ENCODE results near the gene CNKSR3.

CNKSR3 gene

DNA sequence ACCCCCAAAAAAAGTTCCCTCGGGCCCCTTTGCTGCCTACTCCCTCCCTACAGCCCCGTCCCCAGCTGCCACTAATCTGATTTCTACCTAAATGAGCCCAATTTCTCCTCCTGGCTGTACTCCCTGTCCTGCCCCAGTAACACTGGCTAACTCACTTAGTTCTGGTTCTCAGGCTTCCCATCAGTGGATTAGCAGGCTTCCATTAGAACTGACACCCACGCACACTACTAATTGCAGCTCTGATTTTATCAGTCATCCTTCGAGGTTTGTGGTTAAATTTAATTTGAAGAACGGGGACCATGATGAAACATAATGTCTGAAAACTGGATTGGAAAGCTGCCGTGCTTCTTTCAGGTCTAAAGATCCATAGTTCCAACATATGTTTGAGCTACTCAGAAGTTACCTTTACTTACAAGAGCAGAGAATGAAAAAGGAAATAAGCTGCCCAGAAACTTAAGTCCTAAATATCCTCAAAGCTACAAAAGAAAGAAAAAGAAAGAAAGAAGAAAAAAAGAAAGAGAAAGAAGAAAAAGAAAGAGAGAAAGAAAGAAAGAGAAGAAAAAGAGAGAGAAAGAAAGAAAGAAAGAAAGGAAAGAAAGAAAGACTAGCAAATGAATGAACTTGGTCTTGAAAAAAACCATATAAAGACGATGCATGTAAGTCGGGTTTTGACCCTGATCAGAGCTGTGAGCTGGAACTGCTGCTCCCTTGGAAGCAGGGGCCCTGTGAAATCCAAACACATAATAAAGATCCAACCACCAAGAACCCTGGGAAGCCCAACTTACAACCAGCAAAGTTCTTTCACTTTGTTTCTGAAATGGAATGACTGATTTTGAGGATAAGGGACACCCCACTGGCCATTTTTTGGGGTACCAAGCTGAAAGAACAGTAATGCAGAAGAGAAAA lies 51.7 kb downstream of the CNKSR3 start:
- Histone ChIP-seq H3K9me3 (ENCODE audit: control insufficient read depth, low read length) (no peaks in the 10 kb centered on the region), H3K27me3 (replicated peaks; ENCODE audit: control insufficient read depth, insufficient read depth, low read length, poor library complexity, severe bottlenecking) (no peaks in the 10 kb centered on the region), H3K4me3 (ENCODE audit: insufficient read depth, low read depth, low read length, poor library complexity, severe bottlenecking) (no peak overlapping the region), H3K27ac (ENCODE audit: insufficient read depth, low read length, poor library complexity, severe bottlenecking) (no peak overlapping the region), H3K4me1 (ENCODE audit: control insufficient read depth, insufficient read depth, low read length, poor library complexity, severe bottlenecking) (no peaks in the 10 kb centered on the region), H3K36me3 (ENCODE audit: control insufficient read depth, insufficient read depth, low read length) (no peaks in the 10 kb centered on the region)
- no peak for DNase-seq

DNA sequence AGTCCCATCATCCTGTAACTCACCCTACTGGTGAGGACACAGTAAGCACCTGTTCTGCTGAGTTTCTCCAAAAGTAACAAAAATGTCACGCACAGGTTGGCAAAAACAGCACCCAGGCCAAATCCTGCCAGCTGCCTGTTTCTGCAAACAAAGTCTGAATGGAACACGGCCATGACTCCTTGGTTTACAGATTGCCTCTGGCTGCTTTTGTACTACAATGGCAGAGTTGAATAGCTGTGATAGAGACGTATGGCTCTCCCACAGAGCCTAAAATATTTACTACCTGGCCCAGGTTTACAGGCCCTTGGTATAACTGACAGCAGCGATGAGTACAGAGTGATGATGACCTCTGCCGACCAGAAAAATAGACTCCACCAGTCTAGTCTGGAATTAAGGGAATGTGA lies 52.6 kb downstream of the CNKSR3 start:
- no peak for DNase-seq
- no peaks in the 10 kb centered on the region for H3K36me3 ChIP-seq (ENCODE audit: control insufficient read depth, insufficient read depth, low read length)
- no peaks in the 10 kb centered on the region for H3K9me3 ChIP-seq (ENCODE audit: control insufficient read depth, low read length)
- H3K4me3 ChIP-seq (ENCODE audit: insufficient read depth, low read depth, low read length, poor library complexity, severe bottlenecking) = no peak overlapping the region
- no peaks in the 10 kb centered on the region for H3K27me3 ChIP-seq (replicated peaks; ENCODE audit: control insufficient read depth, insufficient read depth, low read length, poor library complexity, severe bottlenecking)
- H3K27ac ChIP-seq (ENCODE audit: insufficient read depth, low read length, poor library complexity, severe bottlenecking) = no peak overlapping the region
- H3K4me1 ChIP-seq (ENCODE audit: control insufficient read depth, insufficient read depth, low read length, poor library complexity, severe bottlenecking) = no peaks in the 10 kb centered on the region

DNA sequence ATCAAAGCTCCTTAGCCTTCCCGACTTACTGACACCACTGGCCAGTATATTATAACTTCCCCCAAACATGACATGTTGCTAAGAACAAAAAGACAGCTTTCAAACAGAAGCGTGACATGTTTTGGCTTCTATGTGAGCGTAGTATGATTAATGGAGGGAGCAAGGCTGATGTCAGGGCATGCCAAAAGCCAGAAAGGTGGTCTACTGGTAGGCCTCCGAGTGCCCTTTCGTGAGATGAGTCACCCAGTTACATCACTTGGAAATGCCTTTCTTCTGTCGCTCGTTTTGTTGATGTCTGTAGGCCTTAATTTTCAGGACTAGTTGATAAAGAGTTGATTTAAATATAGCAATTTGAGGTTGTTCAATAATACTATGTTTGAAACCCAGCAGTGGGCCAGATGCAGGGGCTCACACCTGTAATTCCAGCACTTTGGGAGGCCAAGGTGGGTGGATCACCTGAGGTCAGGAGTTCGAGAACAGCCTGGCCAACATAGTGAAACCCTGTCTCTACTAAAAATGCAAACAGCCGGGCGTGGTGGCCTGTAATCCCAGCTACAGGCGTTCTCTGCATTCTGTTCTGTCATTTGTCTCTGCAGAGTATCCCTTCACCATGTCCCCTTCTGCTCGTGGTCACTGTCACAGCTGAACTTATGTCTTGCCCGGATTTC lies 53.3 kb downstream of the CNKSR3 start:
- Histone ChIP-seq H3K27me3 (replicated peaks; ENCODE audit: control insufficient read depth, insufficient read depth, low read length, poor library complexity, severe bottlenecking) (no peaks in the 10 kb centered on the region), H3K9me3 (ENCODE audit: control insufficient read depth, low read length) (no peaks in the 10 kb centered on the region), H3K4me1 (ENCODE audit: control insufficient read depth, insufficient read depth, low read length, poor library complexity, severe bottlenecking) (no peaks in the 10 kb centered on the region), H3K4me3 (ENCODE audit: insufficient read depth, low read depth, low read length, poor library complexity, severe bottlenecking) (no peak overlapping the region), H3K36me3 (ENCODE audit: control insufficient read depth, insufficient read depth, low read length) (no peaks in the 10 kb centered on the region), H3K27ac (ENCODE audit: insufficient read depth, low read length, poor library complexity, severe bottlenecking) (no peak overlapping the region)
- DNase-seq = no peak

DNA sequence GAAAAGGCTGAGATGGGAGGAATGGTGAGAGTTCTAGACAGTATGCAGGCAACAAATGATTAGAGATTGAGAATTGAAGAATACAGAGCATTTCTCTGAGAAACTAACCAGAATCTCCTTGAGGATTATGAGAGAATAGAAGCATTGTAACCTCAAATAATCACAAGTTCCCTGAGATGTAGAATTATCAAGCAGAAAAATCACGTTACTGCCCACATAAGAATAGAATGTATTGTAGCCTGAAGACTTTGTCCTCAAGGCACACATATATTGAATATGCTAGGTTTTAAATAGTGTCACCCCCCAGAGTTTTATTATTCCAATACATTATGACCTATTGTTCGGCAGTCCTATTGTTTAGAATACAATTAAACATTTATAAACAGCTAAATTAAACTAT lies 57.2 kb downstream of the CNKSR3 start:
- no peaks in the 10 kb centered on the region for H3K27me3 ChIP-seq (replicated peaks; ENCODE audit: control insufficient read depth, insufficient read depth, low read length, poor library complexity, severe bottlenecking)
- no peaks in the 10 kb centered on the region for H3K4me1 ChIP-seq (ENCODE audit: control insufficient read depth, insufficient read depth, low read length, poor library complexity, severe bottlenecking)
- no peak overlapping the region for H3K4me3 ChIP-seq (ENCODE audit: insufficient read depth, low read depth, low read length, poor library complexity, severe bottlenecking)
- DNase-seq = no peak
- H3K27ac ChIP-seq (ENCODE audit: insufficient read depth, low read length, poor library complexity, severe bottlenecking) = no peak overlapping the region
- H3K36me3 ChIP-seq (ENCODE audit: control insufficient read depth, insufficient read depth, low read length) = no peaks in the 10 kb centered on the region
- no peaks in the 10 kb centered on the region for H3K9me3 ChIP-seq (ENCODE audit: control insufficient read depth, low read length)

DNA sequence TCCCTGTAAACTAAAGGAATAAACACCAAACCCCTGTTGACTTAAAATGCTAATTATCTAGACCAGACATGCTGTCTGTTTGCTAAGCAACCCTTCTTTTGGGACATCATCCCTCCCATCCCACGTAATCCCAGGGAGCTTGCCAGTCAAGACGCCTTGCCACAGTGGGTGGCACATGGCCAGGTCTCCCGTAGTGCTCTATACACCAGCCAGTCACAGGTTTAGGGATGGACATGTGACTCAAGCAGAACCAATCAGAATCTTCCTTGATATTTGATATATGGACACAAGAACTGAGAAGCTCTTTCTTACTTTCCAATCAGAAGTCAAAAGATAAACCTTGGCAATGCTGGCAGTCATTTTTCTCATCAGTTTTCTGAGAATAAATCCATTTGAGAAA lies 60.0 kb downstream of the CNKSR3 start:
- Histone ChIP-seq H3K36me3 (ENCODE audit: control insufficient read depth, insufficient read depth, low read length) (no peaks in the 10 kb centered on the region), H3K9me3 (ENCODE audit: control insufficient read depth, low read length) (no peaks in the 10 kb centered on the region), H3K27me3 (replicated peaks; ENCODE audit: control insufficient read depth, insufficient read depth, low read length, poor library complexity, severe bottlenecking) (no peaks in the 10 kb centered on the region), H3K4me1 (ENCODE audit: control insufficient read depth, insufficient read depth, low read length, poor library complexity, severe bottlenecking) (no peaks in the 10 kb centered on the region), H3K27ac (ENCODE audit: insufficient read depth, low read length, poor library complexity, severe bottlenecking) (no peak overlapping the region), H3K4me3 (ENCODE audit: insufficient read depth, low read depth, low read length, poor library complexity, severe bottlenecking) (no peak overlapping the region)
- DNase-seq = no peak

DNA sequence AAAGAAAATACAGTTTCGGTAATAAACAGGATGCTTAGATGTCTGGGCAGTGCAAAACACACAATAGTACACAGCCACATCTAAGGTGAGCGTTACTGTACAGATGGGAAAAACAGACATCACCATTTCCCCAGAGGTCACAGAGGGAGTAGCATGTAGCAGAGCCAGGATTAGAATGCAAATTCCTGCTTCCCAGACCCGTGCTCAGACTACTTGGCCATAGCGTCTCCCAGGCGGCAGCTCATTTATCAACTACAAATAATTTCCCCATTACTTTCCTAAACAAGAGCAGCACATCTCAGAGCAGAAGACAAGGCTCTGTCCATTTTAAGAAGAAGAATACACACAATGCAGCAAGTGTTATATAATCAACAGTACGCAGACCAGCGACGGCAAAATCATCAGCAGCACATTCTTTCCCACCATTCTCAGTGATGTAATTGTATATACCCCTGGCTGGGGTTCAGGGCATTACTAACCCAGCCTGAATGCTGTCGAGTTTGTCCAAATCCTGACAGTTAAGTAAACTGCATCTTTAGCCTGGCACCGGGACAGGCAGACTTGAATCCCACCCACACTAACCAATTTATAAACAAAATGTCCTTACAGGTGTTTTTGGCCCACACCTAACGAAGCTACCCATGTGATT lies 61.9 kb downstream of the CNKSR3 start:
- Histone ChIP-seq H3K4me3 (ENCODE audit: insufficient read depth, low read depth, low read length, poor library complexity, severe bottlenecking) (no peak overlapping the region), H3K9me3 (ENCODE audit: control insufficient read depth, low read length) (no peaks in the 10 kb centered on the region), H3K36me3 (ENCODE audit: control insufficient read depth, insufficient read depth, low read length) (no peaks in the 10 kb centered on the region), H3K27ac (ENCODE audit: insufficient read depth, low read length, poor library complexity, severe bottlenecking) (no peak overlapping the region), H3K4me1 (ENCODE audit: control insufficient read depth, insufficient read depth, low read length, poor library complexity, severe bottlenecking) (no peaks in the 10 kb centered on the region), H3K27me3 (replicated peaks; ENCODE audit: control insufficient read depth, insufficient read depth, low read length, poor library complexity, severe bottlenecking) (no peaks in the 10 kb centered on the region)
- no peak for DNase-seq

DNA sequence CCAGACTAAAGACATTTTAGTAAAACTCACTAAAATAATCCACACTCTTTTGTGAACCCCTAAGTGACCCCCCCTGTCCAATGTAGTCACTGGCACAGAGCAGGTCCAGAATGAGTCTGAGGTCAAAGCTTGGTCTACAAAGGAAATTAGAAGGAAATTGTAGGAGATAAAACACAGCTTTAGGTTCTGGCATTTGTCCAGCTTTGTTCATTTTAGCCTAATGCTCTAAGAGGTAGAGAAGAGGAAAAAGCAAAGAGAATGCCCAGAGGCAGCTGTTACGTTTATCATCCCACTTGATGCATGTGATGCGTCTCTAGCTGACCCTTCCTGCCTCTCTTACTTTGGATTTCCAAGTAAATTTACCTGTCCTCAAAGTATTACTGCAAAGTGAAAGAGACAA lies 62.5 kb downstream of the CNKSR3 start:
- Histone ChIP-seq H3K36me3 (ENCODE audit: control insufficient read depth, insufficient read depth, low read length) (no peaks in the 10 kb centered on the region), H3K27me3 (replicated peaks; ENCODE audit: control insufficient read depth, insufficient read depth, low read length, poor library complexity, severe bottlenecking) (no peaks in the 10 kb centered on the region), H3K4me1 (ENCODE audit: control insufficient read depth, insufficient read depth, low read length, poor library complexity, severe bottlenecking) (no peaks in the 10 kb centered on the region), H3K27ac (ENCODE audit: insufficient read depth, low read length, poor library complexity, severe bottlenecking) (no peak overlapping the region), H3K9me3 (ENCODE audit: control insufficient read depth, low read length) (no peaks in the 10 kb centered on the region), H3K4me3 (ENCODE audit: insufficient read depth, low read depth, low read length, poor library complexity, severe bottlenecking) (no peak overlapping the region)
- DNase-seq = no peak

DNA sequence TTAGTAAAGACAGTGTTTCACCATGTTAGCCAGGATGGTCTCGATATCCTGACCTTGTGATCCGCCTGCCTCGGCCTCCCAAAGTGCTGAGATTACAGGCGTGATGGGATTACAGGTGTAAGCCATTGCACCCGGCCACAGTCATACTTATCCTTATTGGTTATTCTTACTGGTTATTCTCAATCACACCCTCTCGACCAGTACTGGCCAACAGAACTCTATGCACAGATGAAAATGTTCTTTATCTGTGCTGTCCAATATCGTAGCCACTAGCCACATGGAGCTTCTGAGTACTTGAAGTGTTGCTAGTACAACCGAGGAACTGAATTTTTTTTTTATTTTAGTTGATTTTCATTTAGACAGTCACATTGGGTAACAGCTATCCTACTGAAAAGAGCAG lies 63.5 kb downstream of the CNKSR3 start:
- H3K36me3 ChIP-seq (ENCODE audit: control insufficient read depth, insufficient read depth, low read length) = no peaks in the 10 kb centered on the region
- H3K27me3 ChIP-seq (replicated peaks; ENCODE audit: control insufficient read depth, insufficient read depth, low read length, poor library complexity, severe bottlenecking) = no peaks in the 10 kb centered on the region
- H3K27ac ChIP-seq (ENCODE audit: insufficient read depth, low read length, poor library complexity, severe bottlenecking) = no peak overlapping the region
- no peaks in the 10 kb centered on the region for H3K4me1 ChIP-seq (ENCODE audit: control insufficient read depth, insufficient read depth, low read length, poor library complexity, severe bottlenecking)
- H3K4me3 ChIP-seq (ENCODE audit: insufficient read depth, low read depth, low read length, poor library complexity, severe bottlenecking) = no peak overlapping the region
- DNase-seq = no peak
- no peaks in the 10 kb centered on the region for H3K9me3 ChIP-seq (ENCODE audit: control insufficient read depth, low read length)

DNA sequence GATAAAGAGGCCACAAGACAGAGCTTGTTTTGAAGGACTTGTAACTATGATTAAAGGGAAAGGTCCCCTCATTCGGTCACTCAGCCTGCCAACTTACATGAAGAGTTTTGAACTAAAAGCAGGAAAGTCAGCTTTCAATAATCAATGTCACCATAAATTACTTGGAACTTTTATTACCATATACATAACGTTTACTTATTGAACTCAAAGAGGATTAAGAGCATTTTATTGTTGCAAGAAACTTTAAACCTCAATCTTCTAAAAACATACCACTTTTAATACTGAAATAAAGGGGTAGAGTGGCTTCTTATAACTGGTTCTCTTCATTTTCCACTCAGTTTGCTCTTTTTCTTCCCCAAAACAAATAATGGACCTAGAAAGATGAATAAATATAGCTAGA lies 65.1 kb downstream of the CNKSR3 start:
- no peak overlapping the region for H3K27ac ChIP-seq (ENCODE audit: insufficient read depth, low read length, poor library complexity, severe bottlenecking)

DNA sequence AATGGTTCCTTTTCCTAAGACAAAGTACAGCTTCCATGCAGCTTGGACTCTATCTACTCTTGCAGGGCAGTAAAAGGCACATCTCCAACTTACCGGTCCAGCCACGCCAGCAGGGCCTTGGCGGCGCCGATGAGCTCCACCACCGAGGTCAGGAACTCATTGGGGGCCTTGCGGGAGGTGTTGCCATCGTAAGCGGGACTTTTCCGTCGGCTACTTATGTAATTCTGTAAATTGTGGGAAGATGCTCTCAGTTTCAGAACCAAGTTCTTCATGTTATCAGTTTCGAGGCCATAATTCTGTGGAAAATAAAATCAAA lies 68.5 kb downstream of the CNKSR3 start:
- no peaks in the 10 kb centered on the region for H3K9me3 ChIP-seq (ENCODE audit: control insufficient read depth, low read length)
- no peaks in the 10 kb centered on the region for H3K4me1 ChIP-seq (ENCODE audit: control insufficient read depth, insufficient read depth, low read length, poor library complexity, severe bottlenecking)
- H3K4me3 ChIP-seq (ENCODE audit: insufficient read depth, low read depth, low read length, poor library complexity, severe bottlenecking) = no peak overlapping the region
- H3K27ac ChIP-seq (ENCODE audit: insufficient read depth, low read length, poor library complexity, severe bottlenecking) = no peak overlapping the region
- no peak for DNase-seq
- H3K36me3 ChIP-seq (ENCODE audit: control insufficient read depth, insufficient read depth, low read length) = no peaks in the 10 kb centered on the region
- no peaks in the 10 kb centered on the region for H3K27me3 ChIP-seq (replicated peaks; ENCODE audit: control insufficient read depth, insufficient read depth, low read length, poor library complexity, severe bottlenecking)

More for the DNA sequence above, 65.1 kb downstream of the CNKSR3 start:
- H3K4me1 ChIP-seq (ENCODE audit: control insufficient read depth, insufficient read depth, low read length, poor library complexity, severe bottlenecking) = no peaks in the 10 kb centered on the region
- H3K36me3 ChIP-seq (ENCODE audit: control insufficient read depth, insufficient read depth, low read length) = no peaks in the 10 kb centered on the region
- no peak for DNase-seq
- no peaks in the 10 kb centered on the region for H3K9me3 ChIP-seq (ENCODE audit: control insufficient read depth, low read length)
- no peak overlapping the region for H3K4me3 ChIP-seq (ENCODE audit: insufficient read depth, low read depth, low read length, poor library complexity, severe bottlenecking)
- H3K27me3 ChIP-seq (replicated peaks; ENCODE audit: control insufficient read depth, insufficient read depth, low read length, poor library complexity, severe bottlenecking) = no peaks in the 10 kb centered on the region
